Neural progenitor cell (in vitro differentiated cells): ENCODE data around the gene CEP295NL.

Experiments used
- CTCF ChIP-seq: fragments of 200-600 bp; sonication (generic); IDR thresholded peaks from 2 replicates; pipeline ENCODE4 v1.5.1; 2017; ENCODE audit warnings: antibody characterized with exemption, mild to moderate bottlenecking
- EZH2 ChIP-seq: fragments of 200-600 bp; sonication (generic); IDR thresholded peaks from 2 replicates; pipeline ENCODE4 v1.6.1; 2017; ENCODE audit warnings: antibody characterized with exemption, mild to moderate bottlenecking, moderate library complexity

- TF ChIP-seq CTCF = no peak
- no peak for TF ChIP-seq EZH2
Observed at GRCh38 chr17:78903101-78903779, at the start of gene CEP295NL.
